ENCODE results near the gene DPEP2NB. TPM values are rescaled to one million over a fixed set of nuclear protein-coding genes. Genes with fewer than 3 reads are reported as not detected.
"Not testable (repeated sequence)": the region's sequence is repeated elsewhere in the genome, so short reads cannot be mapped to it uniquely, and the experiment has no call there.

DPEP2NB gene
- total and polyA plus RNA-seq, 3 donors from 2014 or later = 2.4 to 4.1 (median 3.2) TPM

DNA sequence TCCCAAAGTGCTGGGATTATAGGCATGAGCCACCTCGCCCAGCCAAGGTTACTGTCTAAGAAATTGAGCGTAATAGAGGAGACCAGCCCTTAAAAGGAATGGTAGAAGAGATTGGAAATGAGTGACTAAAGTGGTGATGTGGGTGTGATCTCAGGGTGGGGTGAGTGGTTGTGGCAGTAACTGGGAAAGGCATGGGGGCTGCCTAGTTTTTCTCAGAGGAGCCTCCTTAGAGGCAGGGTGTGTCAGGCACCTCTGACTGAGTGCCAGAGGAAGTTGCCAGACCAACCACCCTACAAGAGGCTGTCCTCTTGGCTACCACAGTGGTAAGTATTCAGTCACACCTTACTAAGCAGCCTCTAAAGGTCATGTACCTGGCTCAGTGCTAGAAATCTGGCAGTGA lies 16.2 kb upstream of the DPEP2NB start:
- TF ChIP-seq, protein P1, sequence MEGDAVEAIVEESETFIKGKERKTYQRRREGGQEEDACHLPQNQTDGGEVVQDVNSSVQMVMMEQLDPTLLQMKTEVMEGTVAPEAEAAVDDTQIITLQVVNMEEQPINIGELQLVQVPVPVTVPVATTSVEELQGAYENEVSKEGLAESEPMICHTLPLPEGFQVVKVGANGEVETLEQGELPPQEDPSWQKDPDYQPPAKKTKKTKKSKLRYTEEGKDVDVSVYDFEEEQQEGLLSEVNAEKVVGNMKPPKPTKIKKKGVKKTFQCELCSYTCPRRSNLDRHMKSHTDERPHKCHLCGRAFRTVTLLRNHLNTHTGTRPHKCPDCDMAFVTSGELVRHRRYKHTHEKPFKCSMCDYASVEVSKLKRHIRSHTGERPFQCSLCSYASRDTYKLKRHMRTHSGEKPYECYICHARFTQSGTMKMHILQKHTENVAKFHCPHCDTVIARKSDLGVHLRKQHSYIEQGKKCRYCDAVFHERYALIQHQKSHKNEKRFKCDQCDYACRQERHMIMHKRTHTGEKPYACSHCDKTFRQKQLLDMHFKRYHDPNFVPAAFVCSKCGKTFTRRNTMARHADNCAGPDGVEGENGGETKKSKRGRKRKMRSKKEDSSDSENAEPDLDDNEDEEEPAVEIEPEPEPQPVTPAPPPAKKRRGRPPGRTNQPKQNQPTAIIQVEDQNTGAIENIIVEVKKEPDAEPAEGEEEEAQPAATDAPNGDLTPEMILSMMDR (IDR thresholded peaks at IDR 0.05) = no peak
- no peak for TF ChIP-seq POLR2A (IDR thresholded peaks at IDR 0.05)
- intact Hi-C loops (cut with DNase I; ENCODE audit: low total_unique reads) = no loop called here
- 74 to 96% methylated on average over 2 of the region's 2 CpGs for WGBS, 2 donors
- Histone ChIP-seq H3K9me3 (no peaks in the 10 kb centered on the region), H3K36me3 (ENCODE audit: low read depth, missing control alignments) (no peaks in the 10 kb centered on the region), H3K4me1 (no peaks in the 10 kb centered on the region), H3K27ac (no peak overlapping the region), H3K27me3 (no peaks in the 10 kb centered on the region), H3K4me3 (no peak overlapping the region)
- no peak for DNase-seq

DNA sequence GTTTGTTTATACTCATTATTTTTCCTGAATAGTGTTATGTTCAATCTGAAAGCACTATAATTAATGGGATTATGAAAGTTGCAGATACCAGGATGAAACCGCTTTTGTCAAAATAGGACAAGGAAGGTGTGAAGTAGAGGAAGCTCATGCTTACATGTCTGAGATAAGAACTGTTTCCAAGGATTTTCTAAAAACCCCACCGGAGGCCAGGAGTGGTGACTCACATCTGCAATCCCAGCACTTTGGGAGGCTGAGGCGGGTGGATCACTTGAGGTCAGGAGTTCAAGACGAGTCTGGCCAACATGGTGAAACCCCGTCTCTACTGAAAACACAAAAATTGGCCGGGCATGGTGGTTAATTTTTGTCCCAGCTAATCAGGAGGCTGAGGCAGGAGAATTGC lies 14.4 kb upstream of the DPEP2NB start:
- 88 to 96% methylated on average over 6 of the region's 6 CpGs for WGBS, 2 donors
- H3K4me1 ChIP-seq; H3K36me3 ChIP-seq (ENCODE audit: low read depth, missing control alignments); DNase-seq; H3K4me3 ChIP-seq; intact Hi-C loops (cut with DNase I; ENCODE audit: low total_unique reads); H3K27me3 ChIP-seq; H3K9me3 ChIP-seq; H3K27ac ChIP-seq: not testable (repeated sequence)

- Histone ChIP-seq H3K36me3 (ENCODE audit: low read depth, missing control alignments) (no peaks in the 10 kb centered on the region), H3K4me3 (no peak overlapping the region), H3K27me3 (no peaks in the 10 kb centered on the region), H3K27ac (no peak overlapping the region), H3K9me3 (no peaks in the 10 kb centered on the region), H3K4me1 (peaks cover under 1% of the 10 kb centered on the region)
- WGBS, 2 donors = 90 to 96% methylated on average over 3 of the region's 3 CpGs
- TF ChIP-seq, protein P1 (IDR thresholded peaks at IDR 0.05) = no peak
- no peak for TF ChIP-seq POLR2A (IDR thresholded peaks at IDR 0.05)
- intact Hi-C loops (cut with DNase I; ENCODE audit: low total_unique reads) = no loop called here
- no peak for DNase-seq
Observed at GRCh38 chr16:68028996-68029395, 13.3 kb upstream of the DPEP2NB start.

GRCh38 chr16:68022728-68023537 lies 7.2 kb upstream of the DPEP2NB start, which contains the start of the genes DDX28 and DUS2:
Gene DDX28 (minus strand): TSS chr16:68023232. CDS start chr16:68023202, 30 bp downstream.
Gene DUS2 (plus strand): TSS chr16:68023284. CDS start chr16:68038024, 14,740 bp downstream.
- Histone ChIP-seq H3K9me3 (no peaks in the 10 kb centered on the region), H3K4me1 (peaks cover 16% of the 10 kb centered on the region), H3K4me3 (peak within 1 kb of the TSS; percentile 86 to 92), H3K36me3 (ENCODE audit: low read depth, missing control alignments) (no peaks in the 10 kb centered on the region), H3K27me3 (no peaks in the 10 kb centered on the region), H3K27ac (peak within 1 kb of the TSS; percentile 82 to 85)
- TF ChIP-seq POLR2A (IDR thresholded peaks at IDR 0.05) = no peak
- TF ChIP-seq, protein P1 (IDR thresholded peaks at IDR 0.05) = peak in 2 of 3 experiments; percentile 20 to 40
- peak; percentile 96 for DNase-seq
- 0 to 1% methylated on average over 57 to 59 of the region's 84 CpGs for WGBS, 2 donors
- intact Hi-C loops (cut with DNase I; ENCODE audit: low total_unique reads) = no loop called here

GRCh38 chr16:68022278-68022727 lies 6.6 kb upstream of the DPEP2NB start:
- Histone ChIP-seq H3K27ac (peak overlapping the region; percentile 82 to 85), H3K4me3 (peak overlapping the region; percentile 86 to 92), H3K27me3 (no peaks in the 10 kb centered on the region), H3K36me3 (ENCODE audit: low read depth, missing control alignments) (no peaks in the 10 kb centered on the region), H3K4me1 (peaks cover 16% of the 10 kb centered on the region), H3K9me3 (no peaks in the 10 kb centered on the region)
- WGBS, 2 donors = 2 to 7% methylated on average over 13 to 19 of the region's 19 CpGs
- peak; percentile 17 for DNase-seq
- intact Hi-C loops (cut with DNase I; ENCODE audit: low total_unique reads) = no loop called here
- TF ChIP-seq, protein P1 (IDR thresholded peaks at IDR 0.05) = no peak
- no peak for TF ChIP-seq POLR2A (IDR thresholded peaks at IDR 0.05)
